Gastrocnemius medialis (tissue), 4 donors: ENCODE measurements around the gene CIBAR2. TPM values are rescaled to one million over a fixed set of nuclear protein-coding genes. Genes with fewer than 3 reads are reported as not detected.

Source experiments
- ATAC-seq, 2 donors: fragments of 150-250 bp; one replicate each; pipeline ENCODE4 v1.9.1; 2016
- DNase-seq, 2 donors: peaks; one replicate each; pipeline ENCODE4 v3.0.0-alpha.2; 2019
- H3K27ac ChIP-seq, 4 donors: fragments of 200-600 bp; sonication (generic); 1 replicate in 1 of 4; 2 replicates in 3 of 4; pipeline ENCODE4 v1.5.1; 2016 to 2018; ENCODE audit warnings: mild to moderate bottlenecking in 2 of 4, moderate library complexity in 1 of 4
- H3K27me3 ChIP-seq, 3 donors: fragments of 200-600 bp; sonication (generic) in 2 of 3; 1 replicate in 1 of 3; 2 replicates in 2 of 3; pipeline versions ENCODE4 v1.5.1 to v1.6.0; 2016 to 2019; ENCODE audit warnings: mild to moderate bottlenecking in 1 of 3, moderate library complexity in 1 of 3
- H3K36me3 ChIP-seq, 2 donors: fragments of 200-600 bp; sonication (generic) in 1 of 2; one replicate each; pipeline ENCODE4 v1.5.1; 2017 to 2018
- H3K4me1 ChIP-seq, 2 donors: fragments of 200-600 bp; sonication (generic) in 1 of 2; one replicate each; pipeline ENCODE4 v1.5.1; 2016 to 2017; ENCODE audit warnings: mild to moderate bottlenecking in 2 of 2
- H3K4me3 ChIP-seq, 4 donors: fragments of 200-600 bp; sonication (generic) in 3 of 4; 1 replicate in 1 of 4; 2 replicates in 3 of 4; pipeline ENCODE4 v1.5.1; 2016 to 2019; ENCODE audit warnings: mild to moderate bottlenecking in 2 of 4
- H3K9me3 ChIP-seq, 3 donors: fragments of 200-600 bp; sonication (generic) in 2 of 3; 1 replicate in 1 of 3; 2 replicates in 2 of 3; pipeline ENCODE4 v1.5.1; 2016 to 2019
- CTCF ChIP-seq, 5 experiments: fragments of 450-650 bp in 3 of 5; fragments of 200-600 bp in 2 of 5; sonication (generic) in 2 of 5; IDR thresholded peaks in 4 of 5; conservative IDR thresholded peaks in 1 of 5; 1 replicate in 4 of 5; 2 replicates in 1 of 5; pipeline ENCODE4 v1.5.1; 2016 to 2019; ENCODE audit warnings: antibody characterized with exemption in 5 of 5, mild to moderate bottlenecking in 3 of 5, moderate library complexity in 3 of 5
- POLR2A ChIP-seq, 2 donors: fragments of 450-650 bp; IDR thresholded peaks; one replicate each; pipeline ENCODE4 v1.6.1; 2017; ENCODE audit warnings: antibody characterized with exemption in 2 of 2, mild to moderate bottlenecking in 2 of 2, moderate library complexity in 2 of 2
- in situ Hi-C, 4 donors: fragments of 200-750 bp; cut with MboI; loops; one replicate each; pipeline versions ENCODE4 v1.15.0 to v1.8.0; 2017; ENCODE audit warnings: low sequenced_read_pairs in 4 of 4
- intact Hi-C: fragments of 100-400 bp; cut with DNase I; formaldehyde crosslinking; loops from one replicate; pipeline ENCODE4 v1.15.1; 2023; ENCODE audit warnings: low total_unique reads
- total RNA-seq, 4 donors: library from RNA; depleted of rRNA; stranded (reverse); fragments of >200 nt; gene quantifications; one replicate each; pipeline versions ENCODE4 v1.1.0 to v1.2.3, GENCODE V29; 2016

CIBAR2 gene
- total RNA-seq, 4 donors from 2014 or later: not detected

- in situ Hi-C loops (loop anchor here in 2 of 4 donors (25.0 kb wide), 1 partner anchor 137 kb away; no protein-coding TSS in a partner anchor), intact Hi-C loops (no loop called here)
- no peak overlapping the region for H3K27ac ChIP-seq
- H3K36me3 ChIP-seq: no peaks in the 10 kb centered on the region
- peaks cover 3 to 5% of the 10 kb centered on the region in 2 donors for H3K4me1 ChIP-seq
- TF ChIP-seq POLR2A (IDR thresholded peaks at IDR 0.05): no peak
- no peak for TF ChIP-seq CTCF (IDR thresholded peaks at IDR 0.05 in 4 of 5, conservative IDR thresholded peaks at IDR 0.05 in 1 of 5)
- peaks cover 0 to under 1% (median 0%) of the 10 kb centered on the region in 3 donors for H3K27me3 ChIP-seq
- ATAC-seq (no peak), DNase-seq (no peak)
- no peak overlapping the region for H3K4me3 ChIP-seq
- H3K9me3 ChIP-seq: no peaks in the 10 kb centered on the region
These were observed 12.0 kb downstream of the CIBAR2 start for GRCh38 chr16:85100265-85100664.

GRCh38 chr16:85098565-85098964, 13.7 kb downstream of the CIBAR2 start:
- Histone ChIP-seq H3K4me1 (no peaks in the 10 kb centered on the region), H3K36me3 (no peaks in the 10 kb centered on the region), H3K4me3 (no peak overlapping the region), H3K9me3 (no peaks in the 10 kb centered on the region), H3K27ac (no peak overlapping the region), H3K27me3 (peaks cover 0 to 16% (median 4%) of the 10 kb centered on the region in 3 donors)
- in situ Hi-C loops (no loop called here), intact Hi-C loops (no loop called here)
- ATAC-seq (no peak), DNase-seq (no peak)
- TF ChIP-seq POLR2A (IDR thresholded peaks at IDR 0.05) (no peak), CTCF (IDR thresholded peaks at IDR 0.05 in 4 of 5, conservative IDR thresholded peaks at IDR 0.05 in 1 of 5) (no peak)

GRCh38 chr16:85096921-85097320, 15.4 kb downstream of the CIBAR2 start:
- no peak for TF ChIP-seq POLR2A (IDR thresholded peaks at IDR 0.05)
- H3K27me3 ChIP-seq: peaks cover 0 to 16% (median 4%) of the 10 kb centered on the region in 3 donors
- intact Hi-C loops: no loop called here

GRCh38 chr16:85094812-85095211, 17.5 kb downstream of the CIBAR2 start:
- in situ Hi-C loops: no loop called here
- no peaks in the 10 kb centered on the region for H3K36me3 ChIP-seq
- no peaks in the 10 kb centered on the region for H3K4me1 ChIP-seq
- no peak for ATAC-seq
- no peak overlapping the region for H3K27ac ChIP-seq
- no peaks in the 10 kb centered on the region for H3K9me3 ChIP-seq
- no peak overlapping the region for H3K4me3 ChIP-seq
- intact Hi-C loops: no loop called here
- H3K27me3 ChIP-seq: peaks cover 0 to 16% (median 4%) of the 10 kb centered on the region in 3 donors
- no peak for DNase-seq
- TF ChIP-seq CTCF (IDR thresholded peaks at IDR 0.05 in 4 of 5, conservative IDR thresholded peaks at IDR 0.05 in 1 of 5) (no peak), POLR2A (IDR thresholded peaks at IDR 0.05) (no peak)

More at GRCh38 chr16:85096921-85097320, 15.4 kb downstream of the CIBAR2 start:
- no peaks in the 10 kb centered on the region for H3K9me3 ChIP-seq
- no peaks in the 10 kb centered on the region for H3K4me1 ChIP-seq
- in situ Hi-C loops: no loop called here
- DNase-seq (no peak), ATAC-seq (no peak)
- no peaks in the 10 kb centered on the region for H3K36me3 ChIP-seq
- H3K4me3 ChIP-seq: no peak overlapping the region
- no peak overlapping the region for H3K27ac ChIP-seq

- Histone ChIP-seq H3K27ac (no peak overlapping the region), H3K27me3 (peaks cover 0 to 16% (median 4%) of the 10 kb centered on the region in 3 donors), H3K9me3 (no peaks in the 10 kb centered on the region), H3K4me1 (no peaks in the 10 kb centered on the region), H3K4me3 (no peak overlapping the region), H3K36me3 (no peaks in the 10 kb centered on the region)
- DNase-seq (no peak), ATAC-seq (no peak)
- intact Hi-C loops (no loop called here), in situ Hi-C loops (no loop called here)
- TF ChIP-seq POLR2A (IDR thresholded peaks at IDR 0.05): no peak
- no peak for TF ChIP-seq CTCF (IDR thresholded peaks at IDR 0.05 in 4 of 5, conservative IDR thresholded peaks at IDR 0.05 in 1 of 5)
These were observed 18.0 kb downstream of the CIBAR2 start for GRCh38 chr16:85094176-85094805.
